ENCODE results near the gene GALNT10.

GALNT10 gene

DNA sequence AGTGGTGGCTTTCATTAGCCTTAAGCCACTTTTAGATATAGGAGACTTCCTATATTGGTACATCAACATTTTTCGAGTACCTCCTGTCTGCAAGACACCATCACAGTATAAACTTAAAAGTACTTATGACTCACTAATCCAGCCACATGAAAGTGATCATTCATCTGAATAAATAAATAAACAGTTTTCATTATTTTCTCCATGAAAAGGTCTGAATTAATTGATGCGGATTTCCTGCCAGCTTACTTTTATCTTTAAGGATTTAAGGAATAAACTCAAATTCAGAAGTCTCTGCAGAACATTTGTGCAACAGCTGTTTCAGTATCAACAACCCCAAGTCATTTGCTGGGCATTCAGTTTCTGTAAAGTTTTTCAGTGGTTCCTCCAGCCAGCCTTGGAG lies 259.3 kb downstream of the GALNT10 start:
- no peak for DNase-seq (ENCODE audit: low spot score)
- TF ChIP-seq, protein P1, sequence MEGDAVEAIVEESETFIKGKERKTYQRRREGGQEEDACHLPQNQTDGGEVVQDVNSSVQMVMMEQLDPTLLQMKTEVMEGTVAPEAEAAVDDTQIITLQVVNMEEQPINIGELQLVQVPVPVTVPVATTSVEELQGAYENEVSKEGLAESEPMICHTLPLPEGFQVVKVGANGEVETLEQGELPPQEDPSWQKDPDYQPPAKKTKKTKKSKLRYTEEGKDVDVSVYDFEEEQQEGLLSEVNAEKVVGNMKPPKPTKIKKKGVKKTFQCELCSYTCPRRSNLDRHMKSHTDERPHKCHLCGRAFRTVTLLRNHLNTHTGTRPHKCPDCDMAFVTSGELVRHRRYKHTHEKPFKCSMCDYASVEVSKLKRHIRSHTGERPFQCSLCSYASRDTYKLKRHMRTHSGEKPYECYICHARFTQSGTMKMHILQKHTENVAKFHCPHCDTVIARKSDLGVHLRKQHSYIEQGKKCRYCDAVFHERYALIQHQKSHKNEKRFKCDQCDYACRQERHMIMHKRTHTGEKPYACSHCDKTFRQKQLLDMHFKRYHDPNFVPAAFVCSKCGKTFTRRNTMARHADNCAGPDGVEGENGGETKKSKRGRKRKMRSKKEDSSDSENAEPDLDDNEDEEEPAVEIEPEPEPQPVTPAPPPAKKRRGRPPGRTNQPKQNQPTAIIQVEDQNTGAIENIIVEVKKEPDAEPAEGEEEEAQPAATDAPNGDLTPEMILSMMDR (IDR thresholded peaks at IDR 0.05; ENCODE audit: extremely low read depth, insufficient read depth, missing control alignments): no peak
- in situ Hi-C loops (cut with MboI; ENCODE audit: low pct_unique_long_range_greater_than_20kb, low sequenced_read_pairs, unreplicated experiment): no loop called here

DNA sequence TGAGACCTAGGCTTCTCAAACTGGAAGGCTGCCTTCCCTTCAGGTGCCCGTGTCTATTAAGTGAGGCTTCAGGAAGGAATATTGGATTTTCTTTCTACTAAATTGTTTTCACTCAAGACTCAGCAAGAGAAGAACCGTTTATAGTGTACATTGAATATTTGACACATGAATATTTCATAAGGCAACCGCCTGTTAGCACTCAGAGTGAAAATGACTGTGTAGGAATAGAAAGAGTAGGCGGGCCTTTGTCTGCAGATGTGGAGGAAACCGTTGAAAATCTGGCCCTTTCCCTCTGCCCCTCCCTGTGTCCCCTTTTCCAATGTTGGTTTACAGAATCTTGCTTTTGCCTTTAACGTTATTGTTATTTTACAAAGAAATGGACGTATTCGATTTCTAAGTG lies 261.4 kb downstream of the GALNT10 start:
- in situ Hi-C loops (cut with MboI; ENCODE audit: low pct_unique_long_range_greater_than_20kb, low sequenced_read_pairs, unreplicated experiment): no loop called here
- TF ChIP-seq, protein P1 (IDR thresholded peaks at IDR 0.05; ENCODE audit: extremely low read depth, insufficient read depth, missing control alignments): no peak
- no peak for DNase-seq (ENCODE audit: low spot score)

DNA sequence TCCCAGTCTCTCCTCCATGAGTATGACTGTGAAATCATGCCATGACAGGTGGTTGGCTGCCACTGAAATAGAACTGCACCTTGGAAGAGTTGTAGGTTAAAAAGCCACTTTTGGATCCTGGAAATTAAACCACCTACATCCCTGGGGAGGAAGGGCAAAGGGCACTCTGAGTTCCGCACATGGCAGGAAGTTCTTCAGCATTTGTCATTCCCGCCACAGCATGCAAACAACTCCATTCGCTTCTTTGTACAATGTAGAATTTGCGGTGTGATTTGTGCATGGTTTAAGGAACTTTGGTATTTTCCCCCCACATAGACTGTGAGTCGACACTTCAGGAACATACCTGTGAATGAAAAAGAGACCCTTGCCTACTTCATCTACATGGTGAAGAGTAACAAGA lies 265.1 kb downstream of the GALNT10 start:
- in situ Hi-C loops (cut with MboI; ENCODE audit: low pct_unique_long_range_greater_than_20kb, low sequenced_read_pairs, unreplicated experiment): no loop called here
- TF ChIP-seq, protein P1 (IDR thresholded peaks at IDR 0.05; ENCODE audit: extremely low read depth, insufficient read depth, missing control alignments): no peak
- no peak for DNase-seq (ENCODE audit: low spot score)

GRCh38 chr5:154456540-154456939 lies 266.0 kb downstream of the GALNT10 start:
- in situ Hi-C loops (cut with MboI; ENCODE audit: low pct_unique_long_range_greater_than_20kb, low sequenced_read_pairs, unreplicated experiment): no loop called here
- DNase-seq (ENCODE audit: low spot score): no peak
- TF ChIP-seq, protein P1 (IDR thresholded peaks at IDR 0.05; ENCODE audit: extremely low read depth, insufficient read depth, missing control alignments): no peak

DNA sequence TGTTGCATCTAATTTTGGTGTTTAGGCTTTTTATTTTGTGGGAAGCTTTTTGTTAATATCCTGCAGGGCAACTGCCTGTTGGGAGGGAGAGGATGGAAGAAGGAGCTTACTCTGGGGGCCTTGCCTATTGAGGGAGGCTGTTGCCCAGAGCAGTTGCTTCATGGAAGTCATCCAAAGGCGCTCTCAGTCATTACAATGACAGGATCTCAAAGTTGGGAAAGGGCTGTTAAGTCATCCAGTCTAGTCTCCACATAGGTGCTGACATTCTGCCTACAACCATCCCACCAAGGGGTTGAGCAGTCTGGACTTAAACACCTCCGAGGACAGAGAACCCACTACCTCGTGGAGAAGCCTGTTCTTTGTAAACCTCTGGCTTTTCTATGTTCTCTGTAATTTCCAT lies 268.5 kb downstream of the GALNT10 start:
- TF ChIP-seq, protein P1 (IDR thresholded peaks at IDR 0.05; ENCODE audit: extremely low read depth, insufficient read depth, missing control alignments): no peak
- in situ Hi-C loops (cut with MboI; ENCODE audit: low pct_unique_long_range_greater_than_20kb, low sequenced_read_pairs, unreplicated experiment): no loop called here
- DNase-seq (ENCODE audit: low spot score): no peak

GRCh38 chr5:154460172-154460571 lies 269.6 kb downstream of the GALNT10 start:
- DNase-seq (ENCODE audit: low spot score): no peak
- TF ChIP-seq, protein P1 (IDR thresholded peaks at IDR 0.05; ENCODE audit: extremely low read depth, insufficient read depth, missing control alignments): no peak
- in situ Hi-C loops (cut with MboI; ENCODE audit: low pct_unique_long_range_greater_than_20kb, low sequenced_read_pairs, unreplicated experiment): loop anchor here (10.0 kb wide), 1 partner anchor 145 kb away; no protein-coding TSS in a partner anchor

DNA sequence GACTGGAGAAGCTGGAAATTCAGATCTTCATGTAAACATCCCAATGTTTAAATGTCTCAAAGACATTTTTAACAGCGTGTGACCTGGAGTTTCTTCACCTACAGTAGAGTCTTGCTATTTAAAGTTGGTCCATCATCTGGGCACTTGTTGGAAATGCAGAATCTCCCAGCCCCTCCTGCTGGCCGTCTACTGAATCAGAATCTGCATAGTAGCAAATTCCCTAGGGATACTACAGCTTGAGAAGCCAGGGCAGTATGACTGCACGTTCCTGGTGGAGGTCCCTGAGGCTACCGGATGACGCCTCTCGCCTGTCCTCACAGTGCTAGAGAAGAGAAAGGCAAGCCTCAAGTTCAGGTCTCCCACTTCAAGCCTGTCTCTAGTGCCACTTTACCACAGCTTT lies 271.0 kb downstream of the GALNT10 start:
- no peak for DNase-seq (ENCODE audit: low spot score)
- in situ Hi-C loops (cut with MboI; ENCODE audit: low pct_unique_long_range_greater_than_20kb, low sequenced_read_pairs, unreplicated experiment): loop anchor here (10.0 kb wide), 1 partner anchor 143 kb away; no protein-coding TSS in a partner anchor
- TF ChIP-seq, protein P1 (IDR thresholded peaks at IDR 0.05; ENCODE audit: extremely low read depth, insufficient read depth, missing control alignments): no peak

Measured in GM13977 (cell line).